Glutamatergic neuron (in vitro differentiated cells): ENCODE data around the gene AHNAK2. TPM values are rescaled to one million over a fixed set of nuclear protein-coding genes. Genes with fewer than 3 reads are reported as not detected.

ENCODE experiments used
- DNase-seq: peaks from one replicate; pipeline ENCODE4 v3.0.0; 2022
- H3K27ac Mint-ChIP-seq: one replicate; pipeline ENCODE4 v1.8.0; 2020; ENCODE audit warnings: mild to moderate bottlenecking, mixed read lengths, inconsistent platforms; ENCODE audit not compliant: unreplicated experiment
- H3K27me3 Mint-ChIP-seq: one replicate; pipeline ENCODE4 v1.8.0; 2020; ENCODE audit warnings: mild to moderate bottlenecking, moderate library complexity, mixed read lengths, inconsistent platforms; ENCODE audit not compliant: unreplicated experiment
- H3K36me3 Mint-ChIP-seq: one replicate; pipeline ENCODE4 v1.8.0; 2020; ENCODE audit warnings: mild to moderate bottlenecking, mixed read lengths, inconsistent platforms; ENCODE audit not compliant: unreplicated experiment
- H3K4me1 Mint-ChIP-seq: one replicate; pipeline ENCODE4 v1.8.0; 2020; ENCODE audit warnings: mild to moderate bottlenecking, low read depth, mixed read lengths, inconsistent platforms; ENCODE audit not compliant: unreplicated experiment
- H3K4me3 Mint-ChIP-seq: one replicate; pipeline ENCODE4 v1.8.0; 2020; ENCODE audit warnings: mild to moderate bottlenecking, mixed read lengths, inconsistent platforms; ENCODE audit not compliant: unreplicated experiment
- H3K9me3 Mint-ChIP-seq: one replicate; pipeline ENCODE4 v1.8.0; 2020; ENCODE audit warnings: mild to moderate bottlenecking, moderate library complexity, mixed read lengths, inconsistent platforms; ENCODE audit not compliant: unreplicated experiment
- CTCF ChIP-seq: fragments of 200-600 bp; sonication (generic); IDR thresholded peaks from one replicate; pipeline ENCODE4 v1.5.0; 2021; ENCODE audit not compliant: partially characterized antibody, unreplicated experiment
- total RNA-seq: library from RNA; stranded (reverse); fragmentation: NEBNext Ultra II Directional; extraction: Animal tissue kit (Norgen Biotek cat#: 25700); gene quantifications from one replicate; pipeline ENCODE4 v1.2.1, GENCODE V29; 2021; ENCODE audit not compliant: unreplicated experiment

The AHNAK2 gene
- total RNA-seq, 1 donor from 2014 or later = 44.8 TPM

DNA sequence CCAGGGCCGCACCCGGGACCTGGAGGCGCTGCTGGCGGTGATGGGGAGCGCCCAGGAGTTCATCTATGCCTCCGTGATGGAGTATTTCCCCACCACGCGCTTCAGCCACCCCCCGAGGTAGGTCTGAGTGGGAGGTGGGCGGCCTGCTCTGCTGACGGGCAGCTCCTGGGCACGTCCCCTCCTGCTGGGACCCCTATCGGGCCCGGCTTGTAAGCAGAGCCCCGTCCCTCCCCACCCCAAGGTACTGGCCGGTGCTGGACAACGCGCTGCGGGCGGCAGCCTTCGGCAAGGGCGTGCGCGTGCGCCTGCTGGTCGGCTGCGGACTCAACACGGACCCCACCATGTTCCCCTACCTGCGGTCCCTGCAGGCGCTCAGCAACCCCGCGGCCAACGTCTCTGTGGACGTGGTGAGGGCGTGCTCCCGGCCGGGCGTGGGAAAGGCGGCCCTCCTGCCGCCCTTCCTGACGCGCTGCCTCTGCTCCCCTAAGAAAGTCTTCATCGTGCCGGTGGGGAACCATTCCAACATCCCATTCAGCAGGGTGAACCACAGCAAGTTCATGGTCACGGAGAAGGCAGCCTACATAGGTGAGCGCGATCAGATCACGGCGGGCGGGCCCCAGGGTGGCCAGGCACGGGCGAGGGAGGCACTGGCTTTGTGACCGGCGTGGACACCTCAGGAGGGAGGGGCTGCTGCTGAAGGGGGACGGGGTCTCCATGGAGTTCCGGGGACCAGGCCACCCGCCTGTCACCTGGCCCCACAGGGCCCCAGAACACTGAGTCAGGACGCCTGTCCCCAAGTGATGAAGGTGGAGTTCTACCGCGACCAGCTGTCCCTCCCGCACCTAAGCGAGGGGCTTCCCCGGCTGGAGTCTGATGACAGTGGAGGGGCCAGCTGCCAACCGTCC, 46.2 kb downstream of the AHNAK2 start:
- no peak for TF ChIP-seq CTCF
- Mint-ChIP-seq H3K4me3 (peak overlapping the region; percentile 38), H3K36me3 (no peaks in the 10 kb centered on the region), H3K4me1 (peaks cover 2% of the 10 kb centered on the region), H3K27ac (no peak overlapping the region), H3K27me3 (peaks cover 11% of the 10 kb centered on the region), H3K9me3 (peaks cover 5% of the 10 kb centered on the region)
- no peak for DNase-seq

DNA sequence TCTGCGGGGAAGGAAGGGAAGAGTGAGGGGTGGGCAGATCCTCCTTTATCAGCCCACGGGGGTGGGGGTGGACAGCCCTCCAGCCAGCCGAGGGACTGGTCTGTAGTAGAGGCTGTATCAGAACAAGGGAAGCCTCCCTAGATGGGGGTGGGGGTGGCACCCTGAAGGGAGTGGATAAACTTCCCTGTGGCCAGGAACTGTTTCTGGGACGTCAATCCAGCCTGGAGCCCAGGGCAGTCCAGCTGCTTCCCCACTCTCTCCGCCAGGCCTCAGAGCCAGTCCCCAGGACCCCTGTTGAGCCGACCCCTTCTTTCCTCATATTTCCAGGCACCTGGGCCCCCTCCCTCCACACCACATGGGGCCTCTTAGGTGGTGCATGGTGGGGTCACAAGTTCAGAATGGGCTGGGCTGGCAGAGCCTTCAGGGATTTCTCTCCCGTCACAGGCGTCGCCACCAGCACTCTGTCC, 46.8 kb downstream of the AHNAK2 start:
- H3K36me3 Mint-ChIP-seq = no peaks in the 10 kb centered on the region
- H3K27ac Mint-ChIP-seq = no peak overlapping the region
- H3K9me3 Mint-ChIP-seq = peaks cover 5% of the 10 kb centered on the region
- H3K27me3 Mint-ChIP-seq = peaks cover 11% of the 10 kb centered on the region
- no peak overlapping the region for H3K4me3 Mint-ChIP-seq
- no peak for DNase-seq
- peaks cover 2% of the 10 kb centered on the region for H3K4me1 Mint-ChIP-seq
- TF ChIP-seq CTCF = no peak

GRCh38 chr14:104930526-104931303, 47.5 kb downstream of the AHNAK2 start:
- Mint-ChIP-seq H3K27me3 (peaks cover 11% of the 10 kb centered on the region), H3K4me1 (peaks cover 2% of the 10 kb centered on the region), H3K36me3 (no peaks in the 10 kb centered on the region), H3K4me3 (no peak overlapping the region), H3K9me3 (peaks cover 5% of the 10 kb centered on the region), H3K27ac (no peak overlapping the region)
- DNase-seq = no peak
- TF ChIP-seq CTCF = no peak

DNA sequence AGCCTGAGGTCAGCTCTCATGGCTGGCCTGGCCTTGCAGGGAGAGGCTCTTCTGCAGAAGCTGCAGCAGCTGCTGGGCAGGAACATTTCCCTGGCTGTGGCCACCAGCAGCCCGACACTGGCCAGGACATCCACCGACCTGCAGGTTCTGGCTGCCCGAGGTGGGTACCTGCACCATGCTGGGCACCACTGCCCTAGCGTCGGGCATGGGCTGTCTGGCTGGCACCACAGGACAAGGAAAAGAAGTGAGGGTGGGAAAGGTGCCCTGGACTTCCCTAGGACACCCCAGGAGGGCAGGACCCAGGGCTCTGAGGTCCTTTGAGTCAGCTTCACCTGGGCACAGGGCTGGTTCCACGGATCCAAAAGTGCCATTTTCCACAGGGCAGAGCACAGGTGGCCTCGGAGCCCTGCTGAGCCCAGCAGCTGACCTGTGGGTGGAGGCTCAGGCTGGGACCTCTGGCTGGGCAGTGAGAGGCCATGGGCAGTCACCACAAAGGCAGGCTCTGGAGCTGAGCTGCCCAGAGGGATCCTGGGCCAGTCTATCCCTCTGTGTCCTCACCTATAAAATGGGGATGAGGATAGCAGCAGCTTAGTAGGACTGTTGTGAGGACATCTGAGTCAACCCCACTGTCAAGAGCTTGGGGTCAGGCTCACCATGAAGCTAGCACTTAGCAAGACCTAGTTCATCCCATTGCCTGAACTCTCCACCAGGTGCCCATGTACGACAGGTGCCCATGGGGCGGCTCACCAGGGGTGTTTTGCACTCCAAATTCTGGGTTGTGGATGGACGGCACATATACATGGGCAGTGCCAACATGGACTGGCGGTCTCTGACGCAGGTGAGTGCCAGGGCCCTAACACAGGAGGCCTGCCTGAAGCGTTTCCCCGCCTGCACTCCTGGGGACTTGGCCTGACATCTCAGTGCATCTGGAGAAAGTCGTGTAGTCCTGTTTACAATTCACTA, 48.6 kb downstream of the AHNAK2 start:
- Mint-ChIP-seq H3K27ac (no peak overlapping the region), H3K36me3 (no peaks in the 10 kb centered on the region), H3K9me3 (peaks cover 3% of the 10 kb centered on the region), H3K4me1 (peaks cover under 1% of the 10 kb centered on the region), H3K4me3 (peak overlapping the region; percentile 5), H3K27me3 (peaks cover 9% of the 10 kb centered on the region)
- no peak for TF ChIP-seq CTCF
- no peak for DNase-seq
